Omental fat pad (tissue), 4 donors: ENCODE measurements around the gene TAF8. TPM values are rescaled to one million over a fixed set of nuclear protein-coding genes. Genes with fewer than 3 reads are reported as not detected.
"Not testable (repeated sequence)": the region's sequence is repeated elsewhere in the genome, so short reads cannot be mapped to it uniquely, and the experiment has no call there.

Experiments used
- ATAC-seq: fragments of 150-250 bp; one replicate; pipeline ENCODE4 v1.9.1; 2016; ENCODE audit warnings: mild to moderate bottlenecking, moderate library complexity; ENCODE audit not compliant: low FRiP score
- DNase-seq: peaks from one replicate; pipeline ENCODE4 v3.0.0-alpha.2; 2019; ENCODE audit warnings: low spot score
- total RNA-seq, 4 donors: library from RNA; depleted of rRNA; stranded (reverse); fragments of >200 nt; gene quantifications; one replicate each; pipeline ENCODE4 v1.1.0, GENCODE V29; 2016
- TF ChIP-seq, protein P1 (sequence below), 3 donors: fragments of 450-650 bp; IDR thresholded peaks; one replicate each; pipeline ENCODE4 v1.5.1; 2016 to 2017; ENCODE audit warnings: antibody characterized with exemption in 3 of 3, mild to moderate bottlenecking in 3 of 3, moderate library complexity in 2 of 3

TAF8 gene
- total RNA-seq, 4 donors from 2014 or later = 24.3 to 41.4 (median 26.1) TPM

- TF ChIP-seq, protein P1, sequence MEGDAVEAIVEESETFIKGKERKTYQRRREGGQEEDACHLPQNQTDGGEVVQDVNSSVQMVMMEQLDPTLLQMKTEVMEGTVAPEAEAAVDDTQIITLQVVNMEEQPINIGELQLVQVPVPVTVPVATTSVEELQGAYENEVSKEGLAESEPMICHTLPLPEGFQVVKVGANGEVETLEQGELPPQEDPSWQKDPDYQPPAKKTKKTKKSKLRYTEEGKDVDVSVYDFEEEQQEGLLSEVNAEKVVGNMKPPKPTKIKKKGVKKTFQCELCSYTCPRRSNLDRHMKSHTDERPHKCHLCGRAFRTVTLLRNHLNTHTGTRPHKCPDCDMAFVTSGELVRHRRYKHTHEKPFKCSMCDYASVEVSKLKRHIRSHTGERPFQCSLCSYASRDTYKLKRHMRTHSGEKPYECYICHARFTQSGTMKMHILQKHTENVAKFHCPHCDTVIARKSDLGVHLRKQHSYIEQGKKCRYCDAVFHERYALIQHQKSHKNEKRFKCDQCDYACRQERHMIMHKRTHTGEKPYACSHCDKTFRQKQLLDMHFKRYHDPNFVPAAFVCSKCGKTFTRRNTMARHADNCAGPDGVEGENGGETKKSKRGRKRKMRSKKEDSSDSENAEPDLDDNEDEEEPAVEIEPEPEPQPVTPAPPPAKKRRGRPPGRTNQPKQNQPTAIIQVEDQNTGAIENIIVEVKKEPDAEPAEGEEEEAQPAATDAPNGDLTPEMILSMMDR (IDR thresholded peaks at IDR 0.05) = no peak
- ATAC-seq = no peak
- DNase-seq = no peak
Observed at GRCh38 chr6:42029881-42030280, 20.4 kb upstream of the TAF8 start.

- no peak for DNase-seq
- TF ChIP-seq, protein P1 (IDR thresholded peaks at IDR 0.05) = no peak
- no peak for ATAC-seq
Observed at GRCh38 chr6:42030585-42031506, 19.5 kb upstream of the TAF8 start.

GRCh38 chr6:42032366-42032765 lies 18.0 kb upstream of the TAF8 start:
- no peak for DNase-seq
- no peak for ATAC-seq
- TF ChIP-seq, protein P1 (IDR thresholded peaks at IDR 0.05) = no peak

DNA sequence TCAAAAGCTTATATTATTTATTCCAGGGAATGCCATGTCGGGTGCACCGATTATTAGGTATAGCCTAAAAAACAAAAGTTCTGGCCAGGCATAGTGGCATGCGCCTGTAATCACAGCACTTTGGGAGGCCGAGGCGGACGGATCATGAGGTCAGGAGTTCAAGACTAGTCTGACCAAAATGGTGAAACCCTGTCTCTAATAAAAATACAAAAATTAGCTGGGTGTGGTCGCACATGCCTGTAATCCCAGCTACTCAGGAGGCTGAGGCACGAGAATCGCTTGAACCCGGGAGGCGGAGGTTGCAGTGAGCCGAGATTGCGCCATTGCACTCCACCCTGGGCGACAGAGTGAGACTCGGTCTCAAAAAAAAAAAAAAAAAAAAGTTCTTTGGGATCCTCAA lies 12.7 kb upstream of the TAF8 start:
- not testable (repeated sequence) for DNase-seq, ATAC-seq

GRCh38 chr6:42038163-42038562 lies 12.2 kb upstream of the TAF8 start:
- no peak for ATAC-seq
- no peak for DNase-seq
- TF ChIP-seq, protein P1 (IDR thresholded peaks at IDR 0.05) = no peak

GRCh38 chr6:42038811-42039408 lies 11.4 kb upstream of the TAF8 start:
- TF ChIP-seq, protein P1 (IDR thresholded peaks at IDR 0.05) = no peak
- ATAC-seq (no peak), DNase-seq (no peak)

DNA sequence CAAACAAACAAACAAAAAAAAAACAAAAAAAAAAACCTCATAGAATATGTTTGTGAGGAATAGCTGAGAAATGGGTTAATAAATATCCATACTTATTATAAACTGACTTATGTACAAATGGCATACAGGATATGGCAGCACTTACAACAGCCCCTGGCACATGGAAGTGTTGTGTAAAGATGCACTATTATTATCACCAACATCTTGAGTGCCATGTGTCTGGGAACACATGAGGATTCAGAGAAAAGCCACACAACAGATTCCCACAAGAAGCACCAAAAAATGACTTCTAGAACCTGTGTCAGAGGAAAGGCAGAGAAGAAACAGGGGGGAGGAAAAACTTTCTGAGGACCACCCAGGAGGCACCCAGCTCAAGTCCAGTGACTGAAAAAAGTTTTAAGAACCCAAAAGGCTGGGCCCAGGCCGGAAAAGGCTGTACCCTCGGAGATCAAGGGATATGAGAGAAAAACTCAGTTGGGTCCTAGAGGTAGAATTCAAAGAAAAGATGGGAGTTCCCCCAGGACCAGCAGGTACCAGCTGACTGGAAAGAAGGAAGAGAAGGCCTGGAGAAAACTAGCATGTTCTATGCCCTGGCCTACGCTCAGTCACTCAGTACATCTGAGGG lies 9.4 kb upstream of the TAF8 start:
- TF ChIP-seq, protein P1 (IDR thresholded peaks at IDR 0.05) = no peak
- DNase-seq (no peak), ATAC-seq (no peak)
